ENCODE measurements around the gene MON2. TPM values are rescaled to one million over a fixed set of nuclear protein-coding genes. Genes with fewer than 3 reads are reported as not detected.

MON2 gene
- total and polyA plus RNA-seq, 2 experiments from 2014 or later, result 20.5 to 39.9 TPM

GRCh38 chr12:62537551-62537950 is 70.9 kb downstream of the MON2 start:
- Histone ChIP-seq H3K9me3 (ENCODE audit: low read depth) (no peaks in the 10 kb centered on the region), H3K27ac (no peak overlapping the region), H3K36me3 (peaks cover 39% of the 10 kb centered on the region), H3K4me3 (no peak overlapping the region), H3K27me3 (no peaks in the 10 kb centered on the region), H3K4me1 (ENCODE audit: low read depth) (no peaks in the 10 kb centered on the region)
- no peak for TF ChIP-seq CTCF (IDR thresholded peaks at IDR 0.05; ENCODE audit: low read depth, low read length)
- DNase-seq (ENCODE audit: low read depth in 1 of 2, low spot score in 1 of 2), result peak; percentile 4 to 96

- DNase-seq (ENCODE audit: low read depth in 1 of 2, low spot score in 1 of 2), result no peak
- Histone ChIP-seq H3K36me3 (peaks cover 48% of the 10 kb centered on the region), H3K4me3 (no peak overlapping the region), H3K4me1 (ENCODE audit: low read depth) (no peaks in the 10 kb centered on the region), H3K27me3 (no peaks in the 10 kb centered on the region), H3K27ac (no peak overlapping the region), H3K9me3 (ENCODE audit: low read depth) (no peaks in the 10 kb centered on the region)
- no peak for TF ChIP-seq CTCF (IDR thresholded peaks at IDR 0.05; ENCODE audit: low read depth, low read length)
These were observed 73.7 kb downstream of the MON2 start for GRCh38 chr12:62540354-62540753.

GRCh38 chr12:62542814-62543213 is 76.2 kb downstream of the MON2 start:
- Histone ChIP-seq H3K9me3 (ENCODE audit: low read depth) (no peaks in the 10 kb centered on the region), H3K4me3 (no peak overlapping the region), H3K27me3 (no peaks in the 10 kb centered on the region), H3K27ac (no peak overlapping the region), H3K36me3 (peaks cover 50% of the 10 kb centered on the region), H3K4me1 (ENCODE audit: low read depth) (no peaks in the 10 kb centered on the region)
- no peak for TF ChIP-seq CTCF (IDR thresholded peaks at IDR 0.05; ENCODE audit: low read depth, low read length)
- DNase-seq (ENCODE audit: low read depth in 1 of 2, low spot score in 1 of 2), result no peak

- no peak for DNase-seq (ENCODE audit: low read depth in 1 of 2, low spot score in 1 of 2)
- no peaks in the 10 kb centered on the region for H3K9me3 ChIP-seq (ENCODE audit: low read depth)
- no peak overlapping the region for H3K4me3 ChIP-seq
- H3K27ac ChIP-seq, result no peak overlapping the region
- peaks cover 47% of the 10 kb centered on the region for H3K36me3 ChIP-seq
- H3K4me1 ChIP-seq (ENCODE audit: low read depth), result no peaks in the 10 kb centered on the region
- no peak for TF ChIP-seq CTCF (IDR thresholded peaks at IDR 0.05; ENCODE audit: low read depth, low read length)
- no peaks in the 10 kb centered on the region for H3K27me3 ChIP-seq
These were observed 76.7 kb downstream of the MON2 start for GRCh38 chr12:62543324-62543723.

- Histone ChIP-seq H3K4me1 (ENCODE audit: low read depth) (no peaks in the 10 kb centered on the region), H3K27ac (no peak overlapping the region), H3K27me3 (no peaks in the 10 kb centered on the region), H3K4me3 (no peak overlapping the region), H3K9me3 (ENCODE audit: low read depth) (no peaks in the 10 kb centered on the region), H3K36me3 (peaks cover 42% of the 10 kb centered on the region)
- TF ChIP-seq CTCF (IDR thresholded peaks at IDR 0.05; ENCODE audit: low read depth, low read length), result no peak
- no peak for DNase-seq (ENCODE audit: low read depth in 1 of 2, low spot score in 1 of 2)
These were observed 77.1 kb downstream of the MON2 start for GRCh38 chr12:62543741-62544140.
